KMS-11 (cell line): ENCODE measurements around the gene UBR4.

Source experiments
- H2AFZ ChIP-seq: fragments of 200-600 bp; sonication (generic); 2 replicates; pipeline ENCODE4 v1.6.1; 2016; ENCODE audit warnings: antibody characterized with exemption, mixed run types, low read depth
- H3K27ac ChIP-seq: fragments of 200-600 bp; sonication (generic); 2 replicates; pipeline ENCODE4 v1.6.1; 2016; ENCODE audit warnings: mild to moderate bottlenecking, mixed run types
- H3K27me3 ChIP-seq: fragments of 200-600 bp; sonication (generic); 2 replicates; pipeline ENCODE4 v1.6.1; 2017; ENCODE audit warnings: mild to moderate bottlenecking, low read depth, mixed run types, moderate library complexity; ENCODE audit not compliant: insufficient read depth
- H3K36me3 ChIP-seq: fragments of 200-600 bp; sonication (generic); 2 replicates; pipeline ENCODE4 v1.6.1; 2017; ENCODE audit warnings: mild to moderate bottlenecking, mixed run types; ENCODE audit not compliant: insufficient read depth
- H3K4me1 ChIP-seq: fragments of 200-600 bp; sonication (generic); 2 replicates; pipeline ENCODE4 v1.6.1; 2016; ENCODE audit warnings: mild to moderate bottlenecking, low read depth, mixed run types; ENCODE audit not compliant: poor library complexity, severe bottlenecking
- H3K4me2 ChIP-seq: fragments of 200-600 bp; sonication (generic); 2 replicates; pipeline ENCODE4 v1.7.0; 2016; ENCODE audit warnings: mild to moderate bottlenecking, mixed run types
- H3K4me3 ChIP-seq: fragments of 200-600 bp; sonication (generic); IDR thresholded peaks from 2 replicates; pipeline ENCODE4 v1.6.1; 2017; ENCODE audit warnings: low read depth, low read length, mixed read lengths; ENCODE audit not compliant: insufficient read depth
- H3K79me2 ChIP-seq: fragments of 200-600 bp; sonication (generic); 2 replicates; pipeline ENCODE4 v1.6.1; 2016; ENCODE audit warnings: low read depth, mixed run types; ENCODE audit not compliant: insufficient read depth
- H3K9ac ChIP-seq: fragments of 200-600 bp; sonication (generic); 2 replicates; pipeline ENCODE4 v1.6.1; 2016; ENCODE audit warnings: mild to moderate bottlenecking, mixed run types
- H4K20me1 ChIP-seq: fragments of 200-600 bp; sonication (generic); 2 replicates; pipeline ENCODE4 v1.6.1; 2016; ENCODE audit warnings: mild to moderate bottlenecking, mixed run types; ENCODE audit not compliant: insufficient read depth
- TF ChIP-seq, protein P1 (sequence below): fragments of 200-600 bp; sonication (generic); conservative IDR thresholded peaks from 2 replicates; pipeline ENCODE4 v1.6.1; 2017; ENCODE audit warnings: low read depth, mild to moderate bottlenecking, antibody characterized with exemption, low read length, moderate library complexity, mixed read lengths

Gene UBR4

DNA sequence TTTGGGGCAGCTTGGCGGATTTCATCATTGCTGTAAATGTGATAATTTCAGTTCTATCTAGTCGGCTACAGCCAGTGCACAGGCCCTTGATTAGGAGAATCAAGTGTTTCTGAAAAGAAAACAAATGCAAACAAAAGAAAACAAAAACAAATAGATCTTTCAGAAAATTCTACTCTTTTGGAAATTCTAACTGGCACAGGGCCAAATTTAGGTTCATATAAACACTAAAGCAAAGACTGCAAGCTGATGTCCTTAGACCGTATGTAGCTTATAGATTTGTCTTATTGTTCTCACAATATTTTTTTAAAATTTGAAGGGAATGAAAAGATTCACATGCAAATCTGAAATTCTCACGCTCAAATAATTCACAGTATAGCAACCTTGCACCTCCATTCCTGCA, 11.2 kb downstream of the UBR4 start:
- H3K9ac ChIP-seq, result no peak overlapping the region
- no peaks in the 10 kb centered on the region for H4K20me1 ChIP-seq
- no peak overlapping the region for H3K4me3 ChIP-seq

DNA sequence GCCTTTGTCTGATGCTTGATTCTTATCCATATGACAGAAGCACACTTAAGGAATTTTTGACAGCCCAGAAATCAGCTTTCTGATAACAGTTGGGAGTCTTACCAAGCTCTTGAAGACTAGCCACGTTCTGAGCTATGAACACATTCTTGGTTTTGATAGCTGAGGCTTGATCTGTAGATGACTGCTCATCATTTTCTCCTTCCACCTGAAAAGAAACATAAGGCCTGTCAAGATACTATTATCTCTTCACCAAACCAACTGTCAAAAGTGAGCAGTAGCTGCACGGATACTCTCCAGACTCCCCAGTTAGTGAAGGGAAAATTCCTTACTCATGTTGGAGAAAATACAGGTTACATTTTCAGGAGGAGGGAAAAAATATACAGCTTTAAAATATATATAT, 12.2 kb downstream of the UBR4 start:
- H3K27ac ChIP-seq, result no peak overlapping the region

More for the DNA sequence above, 11.2 kb downstream of the UBR4 start:
- H3K27ac ChIP-seq, result no peak overlapping the region
- no peaks in the 10 kb centered on the region for H3K27me3 ChIP-seq
- no peaks in the 10 kb centered on the region for H3K4me1 ChIP-seq
- peaks cover 13% of the 10 kb centered on the region; the same call in 1 of the 2 replicates for H3K36me3 ChIP-seq
- H3K4me2 ChIP-seq, result no peak overlapping the region
- peaks cover 26% of the 10 kb centered on the region; the same call in 1 of the 2 replicates for H3K79me2 ChIP-seq
- no peak overlapping the region for H2AFZ ChIP-seq
- TF ChIP-seq, protein P1, sequence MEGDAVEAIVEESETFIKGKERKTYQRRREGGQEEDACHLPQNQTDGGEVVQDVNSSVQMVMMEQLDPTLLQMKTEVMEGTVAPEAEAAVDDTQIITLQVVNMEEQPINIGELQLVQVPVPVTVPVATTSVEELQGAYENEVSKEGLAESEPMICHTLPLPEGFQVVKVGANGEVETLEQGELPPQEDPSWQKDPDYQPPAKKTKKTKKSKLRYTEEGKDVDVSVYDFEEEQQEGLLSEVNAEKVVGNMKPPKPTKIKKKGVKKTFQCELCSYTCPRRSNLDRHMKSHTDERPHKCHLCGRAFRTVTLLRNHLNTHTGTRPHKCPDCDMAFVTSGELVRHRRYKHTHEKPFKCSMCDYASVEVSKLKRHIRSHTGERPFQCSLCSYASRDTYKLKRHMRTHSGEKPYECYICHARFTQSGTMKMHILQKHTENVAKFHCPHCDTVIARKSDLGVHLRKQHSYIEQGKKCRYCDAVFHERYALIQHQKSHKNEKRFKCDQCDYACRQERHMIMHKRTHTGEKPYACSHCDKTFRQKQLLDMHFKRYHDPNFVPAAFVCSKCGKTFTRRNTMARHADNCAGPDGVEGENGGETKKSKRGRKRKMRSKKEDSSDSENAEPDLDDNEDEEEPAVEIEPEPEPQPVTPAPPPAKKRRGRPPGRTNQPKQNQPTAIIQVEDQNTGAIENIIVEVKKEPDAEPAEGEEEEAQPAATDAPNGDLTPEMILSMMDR, result no peak

DNA sequence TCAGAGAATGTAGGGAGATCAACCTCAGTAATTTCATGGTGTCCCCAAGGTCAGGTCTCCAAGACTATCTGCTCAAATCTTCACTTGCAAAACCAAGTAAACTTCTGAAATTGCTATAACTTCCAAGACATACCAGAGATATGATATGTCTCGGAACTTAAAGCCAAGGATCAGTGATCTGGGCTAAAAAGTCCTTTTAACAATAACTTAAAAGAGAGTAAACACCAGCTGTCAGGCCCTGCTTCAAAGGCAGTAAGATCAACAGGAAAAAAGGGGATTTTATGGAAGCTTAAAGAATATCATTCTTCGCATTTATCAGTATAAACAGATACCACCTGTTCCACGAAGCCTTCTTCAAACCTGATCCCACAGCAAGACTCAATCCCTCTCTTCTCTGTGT, 13.7 kb downstream of the UBR4 start:
- Histone ChIP-seq H4K20me1 (no peaks in the 10 kb centered on the region), H3K79me2 (peaks cover 1% of the 10 kb centered on the region; the same call in 1 of the 2 replicates), H3K36me3 (peaks cover 13% of the 10 kb centered on the region; the same call in 1 of the 2 replicates)

More for the DNA sequence above, 12.2 kb downstream of the UBR4 start:
- no peak overlapping the region for H3K9ac ChIP-seq
- H3K27me3 ChIP-seq, result no peaks in the 10 kb centered on the region
- no peaks in the 10 kb centered on the region for H3K4me1 ChIP-seq
- H3K4me3 ChIP-seq, result no peak overlapping the region
- H3K4me2 ChIP-seq, result no peak overlapping the region
- H4K20me1 ChIP-seq, result no peaks in the 10 kb centered on the region
- TF ChIP-seq, protein P1, result no peak
- H3K36me3 ChIP-seq, result peaks cover 13% of the 10 kb centered on the region; the same call in 1 of the 2 replicates
- no peak overlapping the region for H2AFZ ChIP-seq
- H3K79me2 ChIP-seq, result peaks cover 17% of the 10 kb centered on the region; the same call in 1 of the 2 replicates

DNA sequence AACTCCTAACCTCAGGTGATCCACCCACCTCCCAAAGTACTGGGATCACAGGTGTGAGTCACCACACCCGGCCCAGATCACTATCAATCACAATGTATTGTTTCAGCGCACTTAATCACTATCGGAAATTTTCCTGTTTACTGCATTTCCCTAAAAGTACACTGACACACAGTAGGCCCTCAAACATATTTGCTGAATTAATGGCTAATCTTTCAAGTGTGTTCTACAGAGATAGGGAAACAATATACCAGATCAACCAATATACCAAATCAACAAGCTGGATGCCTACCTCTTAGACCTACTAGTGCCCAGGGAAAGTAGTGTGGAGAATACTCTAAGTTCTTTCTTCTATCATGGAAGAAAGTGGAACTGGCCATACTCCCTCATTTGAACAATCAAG, 17.1 kb downstream of the UBR4 start:
- Histone ChIP-seq H4K20me1 (no peaks in the 10 kb centered on the region), H3K79me2 (no peaks in the 10 kb centered on the region), H3K4me2 (no peak overlapping the region), H3K9ac (no peak overlapping the region), H2AFZ (no peak overlapping the region), H3K4me3 (no peak overlapping the region), H3K4me1 (no peaks in the 10 kb centered on the region), H3K27ac (no peak overlapping the region), H3K27me3 (no peaks in the 10 kb centered on the region), H3K36me3 (peaks cover 5% of the 10 kb centered on the region; the same call in 1 of the 2 replicates)
- TF ChIP-seq, protein P1, result no peak

More for the DNA sequence above, 13.7 kb downstream of the UBR4 start:
- TF ChIP-seq, protein P1, result no peak
- H3K4me3 ChIP-seq, result no peak overlapping the region
- no peaks in the 10 kb centered on the region for H3K27me3 ChIP-seq
- H3K27ac ChIP-seq, result no peak overlapping the region
- H3K4me1 ChIP-seq, result no peaks in the 10 kb centered on the region
- no peak overlapping the region for H3K9ac ChIP-seq
- H2AFZ ChIP-seq, result no peak overlapping the region
- no peak overlapping the region for H3K4me2 ChIP-seq
